Measurements from ENCODE around the gene DLG1.

- TF ChIP-seq POLR2A (IDR thresholded peaks at IDR 0.05) (no peak), CTCF (IDR thresholded peaks at IDR 0.05) (no peak)
Observed at GRCh38 chr3:197293605-197294237, 4.7 kb downstream of the DLG1 start.
